GM21526 (cell line): ENCODE data around the gene SALL3.
"Not testable (repeated sequence)": the region's sequence is repeated elsewhere in the genome, so short reads cannot be mapped to it uniquely, and the experiment has no call there.

Experiments
- ATAC-seq: cut with Tn5 transposase; IDR thresholded peaks from one replicate; pipeline ENCODE4 v1.9.1; 2021; ENCODE audit warnings: moderate library complexity; ENCODE audit not compliant: unreplicated experiment, low FRiP score

Gene SALL3

DNA sequence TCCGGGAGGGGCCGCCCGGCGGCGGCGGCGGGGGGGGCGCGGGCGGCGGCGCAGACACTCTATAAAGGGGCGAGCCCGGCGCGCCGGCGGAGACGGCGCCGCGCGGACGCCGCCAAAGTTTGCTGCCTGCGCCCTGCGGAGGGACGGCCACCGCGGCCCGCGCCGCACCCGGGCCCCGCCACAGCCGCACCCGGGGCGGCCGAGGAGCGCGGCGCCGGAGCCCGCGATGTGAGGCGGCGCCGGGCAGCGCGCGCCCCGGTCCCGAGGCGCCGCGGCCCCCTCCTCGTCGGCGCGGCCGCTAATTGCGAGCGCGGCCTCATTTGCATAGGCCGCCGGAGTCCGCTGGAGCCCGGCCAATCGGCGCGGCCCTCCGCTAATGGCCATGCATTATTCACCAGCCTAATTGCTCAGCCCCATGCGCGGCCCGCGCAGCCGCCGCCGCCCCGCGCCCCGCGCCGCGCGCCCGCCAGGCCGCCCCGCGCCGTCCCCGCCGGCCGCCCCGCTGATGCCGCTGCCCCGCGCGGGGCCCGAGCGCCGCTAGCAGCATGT lies at the start of gene SALL3:
Gene SALL3 (plus strand): TSS at position 89 of the 549 bp plus-strand sequence. CDS start 457 bp downstream, at position 546.
- ATAC-seq: no peak

DNA sequence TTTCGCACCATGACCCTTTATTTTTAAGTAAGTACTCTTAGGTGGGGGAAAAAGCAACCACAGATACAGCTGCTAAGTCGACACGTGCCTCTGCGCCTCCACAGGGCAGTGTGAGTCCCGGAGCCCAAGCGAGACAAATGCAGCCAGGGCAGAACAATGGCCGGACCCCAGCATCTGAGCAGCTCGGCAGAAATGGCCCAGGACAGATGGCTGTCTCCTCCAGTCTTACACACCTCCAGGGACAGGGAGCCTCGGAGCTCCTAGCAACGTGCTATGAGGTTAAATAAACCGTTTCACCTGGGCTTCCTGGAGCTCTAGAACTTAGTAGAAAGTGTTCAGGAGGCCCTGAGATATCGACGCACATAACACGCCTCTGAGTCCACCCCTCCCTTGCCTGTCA lies 47.3 kb upstream of the SALL3 start:
- no peak for ATAC-seq

DNA sequence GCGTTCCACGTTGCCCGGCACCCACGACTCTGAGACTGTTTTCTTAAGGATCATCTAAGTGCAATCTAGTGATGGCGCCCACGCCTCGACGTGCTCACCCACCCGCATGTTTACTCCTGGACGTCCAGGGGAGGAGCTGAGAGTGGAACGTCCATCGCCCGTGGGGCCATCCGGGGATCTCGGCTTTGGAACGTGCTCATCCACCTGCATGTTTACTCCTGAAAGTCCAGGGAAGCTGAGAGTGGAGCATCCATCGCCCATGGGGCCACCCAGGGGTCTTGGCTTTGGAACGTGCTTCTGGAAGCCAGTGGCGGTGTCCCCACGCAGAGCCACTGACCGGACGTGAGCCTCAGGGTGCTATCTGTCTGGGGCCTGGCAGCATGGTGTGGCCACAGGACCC lies 45.6 kb upstream of the SALL3 start:
- ATAC-seq: no peak

DNA sequence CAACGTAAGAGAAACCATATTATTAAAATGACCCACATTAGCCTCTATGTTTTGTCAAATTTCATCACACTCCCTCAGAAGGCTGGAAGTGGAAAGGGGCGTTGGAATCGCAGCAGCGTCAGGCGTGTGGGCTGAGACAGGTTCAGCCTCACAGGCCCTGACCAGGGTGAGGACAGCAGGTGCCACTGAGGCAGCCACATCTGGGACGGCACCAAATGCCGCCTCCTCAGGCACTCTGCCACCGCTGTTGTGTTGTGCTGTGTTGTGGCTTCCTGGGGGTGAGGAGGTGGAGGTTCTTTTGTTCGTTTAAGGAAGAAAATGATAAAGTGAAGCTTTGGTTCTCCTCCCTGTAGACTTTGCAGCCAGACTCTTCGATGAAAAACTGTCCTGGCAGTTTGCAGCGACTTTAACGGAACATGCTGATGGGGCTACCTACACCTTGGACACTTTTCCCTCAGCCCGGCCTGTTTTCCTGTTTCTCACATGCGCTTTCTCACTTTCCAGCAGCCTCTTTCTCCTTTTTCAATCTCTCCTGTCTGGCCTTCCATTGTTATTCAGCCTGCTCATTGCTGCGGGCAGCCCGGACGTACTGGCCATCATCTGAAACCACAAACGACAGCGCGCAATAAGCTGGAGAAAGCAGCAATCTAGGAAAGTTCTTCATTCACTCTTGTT lies 44.9 kb upstream of the SALL3 start:
- no peak for ATAC-seq

DNA sequence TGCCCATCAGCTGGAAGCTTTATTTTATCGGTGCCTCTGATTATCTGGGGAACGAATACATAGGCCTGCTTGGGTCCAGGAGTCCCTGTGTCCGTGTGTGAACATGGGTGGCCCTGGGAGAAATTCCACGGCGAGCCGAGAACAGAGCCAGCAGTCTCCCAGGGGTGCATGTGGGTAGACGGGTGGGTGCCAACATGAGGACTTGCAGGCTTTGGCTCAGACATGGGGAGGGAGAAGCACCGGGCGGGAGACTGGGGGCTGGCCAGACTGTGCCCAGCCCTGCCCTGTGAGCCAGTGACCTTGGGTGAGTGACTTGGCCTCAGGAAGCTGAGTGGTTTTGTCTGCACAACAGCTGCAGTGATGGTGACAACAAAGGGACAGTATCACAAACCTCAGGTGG lies 44.2 kb upstream of the SALL3 start:
- no peak for ATAC-seq

DNA sequence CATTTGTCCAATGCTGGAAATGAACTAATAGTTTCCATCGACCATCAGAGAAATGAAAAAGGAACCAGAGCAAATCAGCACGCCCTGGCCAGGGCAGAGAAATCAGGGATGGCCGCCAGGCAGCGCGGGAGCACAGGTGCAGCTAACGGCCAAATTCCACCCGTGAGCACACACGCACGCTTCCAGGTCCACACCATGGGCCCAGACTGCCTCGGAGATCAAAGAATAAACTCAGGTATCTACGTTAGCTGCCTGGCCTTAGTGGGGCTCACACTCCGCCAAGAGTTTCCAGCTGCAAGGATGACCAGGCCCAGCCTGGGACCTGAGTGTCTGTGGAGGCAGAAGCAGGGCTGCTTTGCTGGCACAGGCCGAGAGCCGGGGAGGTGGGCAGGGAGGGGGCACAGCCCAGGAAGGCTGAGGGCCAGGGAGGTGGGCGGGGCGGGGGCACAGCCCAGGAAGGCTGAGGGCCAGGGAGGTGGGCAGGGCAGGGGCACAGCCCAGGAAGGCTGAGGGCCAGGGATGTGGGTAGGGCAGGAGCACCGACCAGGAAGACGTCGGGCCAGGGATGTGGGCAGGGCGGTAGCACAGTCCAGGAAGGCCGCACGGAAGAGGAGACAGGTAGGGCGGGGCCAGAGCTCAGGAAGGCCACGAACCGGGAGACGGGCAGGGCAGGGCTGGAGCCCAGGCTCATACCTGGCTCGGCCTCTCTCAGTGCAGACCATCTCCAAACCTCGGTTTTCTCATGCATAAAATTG lies 43.2 kb upstream of the SALL3 start:
- ATAC-seq: no peak

DNA sequence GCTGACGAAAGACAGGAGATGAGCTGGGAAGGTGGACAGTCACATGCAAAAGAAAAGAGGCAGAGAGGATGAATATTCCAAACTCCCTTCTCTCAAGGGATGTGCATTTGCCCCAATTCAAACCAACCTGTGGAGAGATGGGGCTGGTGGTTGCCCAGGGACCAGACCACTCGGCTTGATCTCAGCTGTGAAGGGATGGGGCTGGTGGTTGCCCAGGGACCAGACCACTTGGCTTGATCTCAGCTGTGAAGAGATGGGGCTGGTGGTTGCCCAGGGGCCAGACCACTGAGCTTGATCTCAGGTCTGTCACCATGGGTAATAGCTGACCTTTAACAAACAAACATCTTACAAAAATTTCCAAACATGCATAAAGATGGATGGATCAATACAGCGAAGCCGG lies 42.5 kb upstream of the SALL3 start:
- ATAC-seq: no peak

DNA sequence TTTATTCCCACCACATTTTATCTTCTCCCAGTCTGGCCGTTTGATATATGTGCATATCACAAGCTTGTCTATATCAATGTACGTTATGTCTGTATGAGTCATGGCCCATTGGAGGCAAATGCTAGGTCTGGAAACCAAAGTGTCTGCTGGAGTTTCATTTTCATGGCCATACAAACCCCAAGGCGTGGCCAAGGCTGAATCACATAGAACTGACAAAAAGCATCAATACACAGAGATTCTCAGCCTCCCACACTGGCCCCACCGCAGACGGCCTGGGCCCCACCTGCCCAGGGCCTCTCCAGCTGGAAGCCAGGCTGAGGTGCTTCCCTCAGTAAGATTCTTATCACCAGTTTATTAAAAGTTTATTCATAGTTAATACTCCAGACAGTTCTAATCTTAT lies 40.5 kb upstream of the SALL3 start:
- ATAC-seq: no peak

DNA sequence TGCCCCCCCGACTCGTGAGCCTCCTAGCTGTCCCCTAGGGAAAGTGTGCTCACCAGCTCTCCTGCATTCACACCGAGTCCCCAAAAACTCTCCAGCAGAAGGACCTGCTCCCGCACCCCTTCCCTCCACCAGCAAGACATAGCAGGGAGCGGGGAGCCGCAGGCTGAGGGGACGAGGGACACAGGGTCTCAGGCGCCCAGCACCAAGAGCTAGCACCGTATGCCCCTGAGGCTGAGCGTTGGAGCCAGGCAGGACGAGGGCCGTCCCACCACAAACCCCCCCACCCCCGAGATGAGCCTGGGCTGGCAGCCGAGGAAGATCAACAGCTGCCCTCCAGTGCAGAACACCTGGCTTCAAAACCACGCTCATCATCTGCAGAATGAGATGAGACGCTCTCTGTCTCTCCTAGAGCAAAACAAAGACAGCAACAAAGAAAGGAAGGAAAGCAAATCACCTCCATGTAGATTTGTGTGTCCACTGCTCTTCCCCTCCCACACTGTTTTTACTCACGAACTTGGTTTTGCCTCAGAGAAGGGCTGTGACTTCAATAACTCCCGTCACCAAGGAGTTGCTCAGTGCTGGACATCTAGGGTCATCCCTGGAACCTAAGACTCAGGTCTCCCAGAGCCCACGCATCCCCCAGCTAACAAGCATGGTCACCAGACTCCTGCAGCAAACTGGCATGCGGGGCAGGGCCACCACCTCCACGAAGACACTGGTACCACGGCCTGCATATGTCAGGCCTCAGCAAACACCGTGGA lies 39.7 kb upstream of the SALL3 start:
- no peak for ATAC-seq

DNA sequence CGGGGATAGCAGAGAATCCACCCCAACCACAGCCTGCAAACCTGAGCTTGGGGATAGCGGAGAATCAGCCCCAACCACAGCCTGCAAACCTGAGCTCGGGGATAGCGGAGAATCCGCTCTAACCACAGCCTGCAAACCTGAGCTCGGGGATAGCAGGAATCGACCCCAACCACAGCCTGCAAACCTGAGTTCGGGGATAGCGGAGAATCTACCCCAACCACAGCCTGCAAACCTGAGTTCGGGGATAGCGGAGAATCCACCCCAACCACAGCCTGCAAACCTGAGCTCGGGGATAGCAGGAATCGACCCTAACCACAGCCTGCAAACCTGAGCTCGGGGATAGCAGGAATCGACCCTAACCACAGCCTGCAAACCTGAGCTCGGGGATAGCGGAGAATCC lies 37.4 kb upstream of the SALL3 start:
- not testable (repeated sequence) for ATAC-seq

DNA sequence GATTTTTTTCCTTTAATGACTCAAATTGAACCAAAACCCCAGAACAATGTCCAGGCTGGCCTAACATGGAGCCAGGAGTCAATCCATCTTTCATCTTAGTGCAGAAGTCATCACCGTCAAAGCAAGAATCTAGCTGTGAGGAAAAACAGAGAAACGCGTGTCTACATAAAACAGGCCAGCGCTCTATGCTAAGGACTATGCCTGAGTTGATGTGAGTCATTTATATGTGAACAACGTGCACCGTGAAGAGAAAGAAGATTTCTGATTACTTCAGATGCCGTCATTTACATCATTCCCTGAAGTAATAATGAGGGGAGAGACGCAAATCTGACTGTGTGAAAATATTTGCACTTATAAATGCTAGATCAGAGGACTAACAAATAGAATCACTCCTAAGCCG lies 34.0 kb upstream of the SALL3 start:
- ATAC-seq: no peak

DNA sequence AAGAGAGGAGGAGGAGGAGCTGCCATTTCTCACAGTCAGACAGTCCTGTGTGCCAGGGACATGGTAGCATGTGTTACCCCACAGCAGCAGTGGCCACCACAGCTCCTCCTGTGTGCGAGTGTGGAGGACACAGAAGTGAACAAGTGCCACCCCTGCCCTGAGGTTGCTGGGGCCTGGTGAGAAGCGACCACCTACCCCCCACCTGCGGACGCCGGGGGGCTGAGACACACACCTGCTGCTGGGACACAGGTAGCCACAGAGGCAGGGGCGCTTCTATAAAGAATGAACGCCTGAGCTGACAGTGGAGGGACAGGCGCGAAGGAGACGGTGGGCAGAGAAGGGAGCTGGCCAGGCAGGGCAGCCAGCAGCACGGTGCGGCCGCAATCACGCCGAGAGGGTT lies 32.3 kb upstream of the SALL3 start:
- ATAC-seq: no peak

DNA sequence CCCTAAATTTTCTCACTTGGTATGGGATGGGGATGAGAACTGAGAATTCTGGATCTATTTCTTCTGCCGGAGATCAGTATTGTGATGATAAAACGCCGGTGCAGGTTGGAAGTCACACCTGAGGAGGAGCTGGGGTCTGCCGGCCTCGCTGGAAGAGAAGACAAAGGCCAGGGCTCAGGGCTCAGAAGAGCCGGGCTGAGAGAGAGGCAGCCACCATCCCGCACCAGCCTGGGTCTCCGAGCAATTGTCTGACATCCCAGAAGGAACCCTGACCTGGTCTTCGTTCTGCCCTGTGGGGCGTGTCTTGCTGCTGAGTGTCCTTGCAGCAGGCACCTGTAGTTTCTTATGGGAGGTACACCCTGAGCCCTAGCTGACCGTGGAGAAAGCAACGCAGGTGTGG lies 31.4 kb upstream of the SALL3 start:
- no peak for ATAC-seq

DNA sequence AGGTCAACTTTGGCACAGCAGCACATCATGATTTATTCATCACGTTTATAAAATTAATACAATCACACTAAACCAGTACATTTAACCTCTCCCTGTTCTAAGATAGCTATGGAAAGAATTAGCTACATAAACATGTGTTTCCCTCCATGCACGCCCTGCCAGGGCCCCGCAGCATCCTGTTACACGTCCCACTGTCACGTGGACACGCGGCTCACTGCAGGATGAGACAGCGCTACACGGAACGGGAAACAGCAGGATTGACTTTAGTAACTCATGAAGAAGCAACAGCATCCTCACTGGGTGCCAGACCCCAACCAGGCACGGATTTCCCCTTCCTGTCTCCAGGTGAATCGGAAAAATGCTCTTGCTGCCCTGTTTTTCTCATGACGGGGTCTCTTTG lies 30.9 kb upstream of the SALL3 start:
- no peak for ATAC-seq

DNA sequence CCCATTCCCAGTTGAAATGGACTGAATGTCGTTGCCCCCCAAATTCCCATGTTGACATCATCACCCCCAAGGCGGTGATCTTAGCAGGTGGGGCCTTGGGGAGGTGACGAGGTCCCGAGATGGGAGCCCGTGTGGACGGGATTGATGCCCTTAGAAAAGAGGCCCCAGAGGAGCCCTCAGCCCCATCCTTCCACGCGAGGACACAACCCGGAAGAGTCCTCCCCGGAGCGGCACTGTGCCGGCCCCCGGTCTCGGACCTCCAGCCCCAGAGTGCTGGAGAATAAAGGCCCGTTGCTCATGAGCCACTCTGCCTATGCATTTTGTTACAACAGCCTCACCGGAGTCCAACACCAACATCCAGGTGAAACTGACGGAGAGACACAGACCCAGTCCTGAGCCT lies 30.4 kb upstream of the SALL3 start:
- no peak for ATAC-seq

DNA sequence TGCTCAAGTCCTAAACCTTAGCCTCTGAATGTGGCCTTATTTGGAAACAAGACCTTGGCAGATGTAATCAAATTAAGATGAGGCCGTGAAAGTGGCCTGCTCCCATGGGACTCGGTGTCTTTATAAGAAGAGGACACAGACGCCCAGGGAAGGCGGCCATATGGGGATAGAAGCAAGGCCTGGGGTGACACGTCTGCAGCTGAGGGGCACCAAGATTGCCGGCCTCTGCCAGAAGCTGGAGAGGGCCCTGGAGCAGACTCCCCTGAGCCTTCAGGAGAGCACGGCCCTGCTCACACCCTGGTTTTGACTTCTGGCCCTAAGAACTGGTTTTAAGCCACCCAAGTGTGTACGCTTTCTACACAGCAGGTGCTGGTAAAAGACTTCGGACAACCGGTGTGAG lies 29.2 kb upstream of the SALL3 start:
- no peak for ATAC-seq

DNA sequence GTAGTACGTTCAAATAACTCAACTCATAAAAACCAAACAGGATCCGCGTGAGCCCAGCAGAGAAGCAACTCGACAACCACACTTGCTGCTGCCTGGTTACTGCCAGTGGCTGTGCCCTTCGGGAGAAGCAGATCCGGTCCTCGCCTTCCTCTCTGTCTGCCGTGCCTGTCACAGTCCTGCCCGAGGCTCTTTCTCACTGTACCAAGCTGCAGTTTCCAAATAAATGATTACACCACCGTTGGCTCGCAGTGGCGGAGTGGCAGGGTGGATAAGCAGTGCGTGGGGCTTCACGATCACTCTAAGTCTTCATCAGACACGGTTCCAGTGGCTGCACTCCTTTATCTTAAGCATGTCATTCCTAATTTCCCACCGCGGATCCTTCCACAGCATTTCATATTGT lies 26.1 kb upstream of the SALL3 start:
- ATAC-seq: no peak

DNA sequence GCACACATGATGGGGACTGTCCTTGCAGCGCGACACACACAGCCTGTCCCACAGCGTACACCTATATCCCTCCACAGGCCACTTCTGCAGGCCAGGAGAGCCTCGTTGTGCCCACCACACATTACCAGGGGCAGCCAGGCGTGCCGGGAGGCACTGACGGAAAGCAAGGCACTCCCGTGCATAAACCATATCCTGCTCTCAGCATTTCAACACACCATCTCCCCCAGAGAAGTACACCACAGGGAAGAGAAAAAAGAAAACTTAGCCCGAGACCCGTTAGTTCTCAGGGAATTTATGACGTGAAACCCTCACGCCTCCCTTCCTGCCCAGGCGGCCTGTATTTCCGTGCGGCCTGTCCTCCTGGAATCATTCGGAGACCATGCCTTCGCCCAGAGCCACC lies 24.6 kb upstream of the SALL3 start:
- no peak for ATAC-seq

DNA sequence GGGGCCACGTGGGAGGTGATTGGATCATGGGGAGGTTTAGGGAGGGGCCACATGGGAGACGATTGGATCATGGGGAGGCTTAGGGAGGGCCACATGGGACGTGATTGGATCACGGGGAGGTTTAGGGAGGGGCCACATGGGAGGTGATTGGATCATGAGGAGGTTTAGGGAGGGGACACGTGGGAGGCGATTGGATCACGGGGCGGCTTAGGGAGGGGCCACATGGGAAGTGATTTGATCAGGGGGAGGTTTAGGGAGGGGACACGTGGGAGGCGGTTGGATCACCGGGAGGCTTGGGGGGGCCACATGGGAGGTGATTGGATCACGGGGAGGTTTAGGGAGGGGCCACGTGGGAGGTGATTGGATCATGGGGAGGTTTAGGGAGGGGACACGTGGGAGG lies 22.5 kb upstream of the SALL3 start:
- ATAC-seq: no peak

DNA sequence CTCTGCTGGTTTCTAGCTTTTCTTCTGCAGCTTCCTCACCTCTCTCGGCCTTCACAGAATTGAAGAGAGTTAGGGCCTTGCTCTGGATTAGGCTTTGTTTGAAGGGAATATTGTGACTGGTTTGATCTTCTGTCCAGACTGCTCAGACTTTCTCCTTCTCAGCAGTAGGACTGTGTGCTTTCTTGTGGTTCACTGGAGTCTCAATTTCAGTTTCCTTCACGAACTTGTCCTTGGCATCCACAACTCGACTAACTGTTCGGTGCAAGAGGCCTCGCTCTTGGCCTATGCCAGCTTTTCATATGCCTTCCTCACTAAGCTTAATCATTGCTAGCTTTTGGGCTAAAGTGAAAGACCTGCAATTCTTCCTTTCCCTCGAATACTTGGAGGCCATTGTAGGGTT lies 18.9 kb upstream of the SALL3 start:
- ATAC-seq: no peak

DNA sequence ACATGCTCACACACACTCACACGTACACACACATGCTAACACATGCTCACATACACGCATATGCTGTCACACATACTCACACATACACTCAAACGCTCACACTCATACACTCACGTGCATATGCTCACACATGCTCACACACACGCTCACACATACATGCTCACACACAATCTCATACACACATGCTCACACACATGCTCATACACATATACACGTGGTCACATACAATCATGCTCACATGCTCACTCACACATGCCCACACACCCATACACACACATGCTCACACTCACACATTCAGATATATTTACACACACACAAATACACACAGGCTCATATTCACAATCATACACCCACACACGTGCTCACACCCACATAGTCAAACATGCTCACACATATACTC lies 17.5 kb upstream of the SALL3 start:
- no peak for ATAC-seq
